SH-SY5Y (cell line): Measurements from ENCODE around the gene SPOCK3.

ENCODE experiments used
- GATA2 ChIP-seq: IDR thresholded peaks from 2 replicates; pipeline ENCODE4 v1.6.1; 2011; ENCODE audit warnings: mild to moderate bottlenecking, low read depth, low read length
- GATA3 ChIP-seq: IDR thresholded peaks from 2 replicates; pipeline ENCODE4 v1.6.1; 2011; ENCODE audit warnings: low read depth, mild to moderate bottlenecking, low read length, moderate library complexity

The SPOCK3 gene

GRCh38 chr4:167196344-167197012, 37.8 kb downstream of the SPOCK3 start:
- TF ChIP-seq GATA2, result no peak
- TF ChIP-seq GATA3, result no peak

GRCh38 chr4:167190379-167190778, 43.9 kb downstream of the SPOCK3 start:
- no peak for TF ChIP-seq GATA2
- TF ChIP-seq GATA3, result no peak

GRCh38 chr4:167185465-167185864, 48.8 kb downstream of the SPOCK3 start:
- TF ChIP-seq GATA3 (no peak), GATA2 (no peak)

- no peak for TF ChIP-seq GATA2
- TF ChIP-seq GATA3, result no peak
These were observed 51.3 kb downstream of the SPOCK3 start for GRCh38 chr4:167183036-167183435.

GRCh38 chr4:167177925-167178324, 56.4 kb downstream of the SPOCK3 start:
- TF ChIP-seq GATA3 (no peak), GATA2 (no peak)

- TF ChIP-seq GATA2, result no peak
- no peak for TF ChIP-seq GATA3
These were observed 57.4 kb downstream of the SPOCK3 start for GRCh38 chr4:167176723-167177367.

- no peak for TF ChIP-seq GATA3
- TF ChIP-seq GATA2, result no peak
These were observed 62.4 kb downstream of the SPOCK3 start for GRCh38 chr4:167171928-167172327.

GRCh38 chr4:167168611-167169010, 65.7 kb downstream of the SPOCK3 start:
- TF ChIP-seq GATA3, result no peak
- no peak for TF ChIP-seq GATA2

GRCh38 chr4:167150587-167150986, 83.7 kb downstream of the SPOCK3 start:
- TF ChIP-seq GATA2 (no peak), GATA3 (no peak)

GRCh38 chr4:167144605-167145004, 89.7 kb downstream of the SPOCK3 start:
- TF ChIP-seq GATA2 (no peak), GATA3 (no peak)

GRCh38 chr4:167143018-167143417, 91.3 kb downstream of the SPOCK3 start:
- TF ChIP-seq GATA2 (no peak), GATA3 (no peak)

GRCh38 chr4:167136270-167136669, 98.0 kb downstream of the SPOCK3 start:
- no peak for TF ChIP-seq GATA2
- no peak for TF ChIP-seq GATA3

GRCh38 chr4:167129146-167129545, 105.1 kb downstream of the SPOCK3 start:
- TF ChIP-seq GATA3 (no peak), GATA2 (peak; percentile 32; the same call in 1 of the 2 replicates)

- TF ChIP-seq GATA3 (no peak), GATA2 (no peak)
These were observed 114.9 kb downstream of the SPOCK3 start for GRCh38 chr4:167119392-167119791.

- TF ChIP-seq GATA2, result no peak
- TF ChIP-seq GATA3, result no peak
These were observed 117.0 kb downstream of the SPOCK3 start for GRCh38 chr4:167117273-167117672.

GRCh38 chr4:167114416-167114971, 119.8 kb downstream of the SPOCK3 start:
- TF ChIP-seq GATA2 (no peak), GATA3 (no peak)
